ENCODE results near the gene SCAP. TPM values are rescaled to one million over a fixed set of nuclear protein-coding genes. Genes with fewer than 3 reads are reported as not detected.

Gene SCAP
- total RNA-seq, 1 experiment from 2014 or later, result 47.7 TPM

- no peak for DNase-seq (ENCODE audit: low read depth)
- in situ Hi-C loops (cut with HindIII; ENCODE audit: low pct_unique_long_range_greater_than_20kb, low sequenced_read_pairs), result no loop called here
Observed at GRCh38 chr3:47409688-47410416, 65.9 kb downstream of the SCAP start.

- DNase-seq (ENCODE audit: low read depth), result no peak
- in situ Hi-C loops (cut with HindIII; ENCODE audit: low pct_unique_long_range_greater_than_20kb, low sequenced_read_pairs), result no loop called here
Observed at GRCh38 chr3:47409284-47409683, 66.5 kb downstream of the SCAP start.

DNA sequence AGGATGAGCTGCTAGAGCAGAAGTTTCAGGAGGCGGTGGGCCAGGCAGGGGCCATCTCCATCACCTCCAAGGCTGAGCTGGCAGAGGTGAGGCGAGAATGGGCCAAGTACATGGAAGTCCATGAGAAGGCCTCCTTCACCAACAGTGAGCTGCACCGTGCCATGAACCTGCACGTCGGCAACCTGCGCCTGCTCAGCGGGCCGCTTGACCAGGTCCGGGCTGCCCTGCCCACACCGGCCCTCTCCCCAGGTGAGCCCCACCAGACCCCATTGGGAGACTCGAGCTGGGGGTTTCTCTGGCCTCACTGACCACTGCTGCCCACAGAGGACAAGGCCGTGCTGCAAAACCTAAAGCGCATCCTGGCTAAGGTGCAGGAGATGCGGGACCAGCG lies 66.9 kb downstream of the SCAP start:
- in situ Hi-C loops (cut with HindIII; ENCODE audit: low pct_unique_long_range_greater_than_20kb, low sequenced_read_pairs), result no loop called here

GRCh38 chr3:47407896-47408838 lies 67.6 kb downstream of the SCAP start:
- in situ Hi-C loops (cut with HindIII; ENCODE audit: low pct_unique_long_range_greater_than_20kb, low sequenced_read_pairs), result no loop called here
- no peak for DNase-seq (ENCODE audit: low read depth)

More for the DNA sequence above, 66.9 kb downstream of the SCAP start:
- no peak for DNase-seq (ENCODE audit: low read depth)

DNA sequence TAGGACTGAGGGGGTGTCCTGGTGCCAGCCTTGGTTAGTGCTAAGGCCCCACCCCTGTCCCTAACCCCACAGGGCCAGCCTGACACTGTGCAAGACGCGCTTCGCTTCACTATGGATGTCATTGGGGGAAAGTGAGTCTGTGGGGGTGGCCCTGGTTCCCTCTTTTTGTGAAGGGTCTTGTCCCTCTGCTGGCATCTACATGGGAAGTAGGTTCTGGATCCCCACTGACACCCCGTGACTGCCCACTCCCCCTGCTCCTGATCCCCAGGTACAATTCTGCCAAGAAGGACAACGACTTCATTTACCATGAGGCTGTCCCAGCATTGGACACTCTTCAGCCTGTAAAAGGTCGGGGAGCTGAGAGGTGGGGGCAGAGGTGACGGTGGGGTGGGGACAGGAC lies 68.5 kb downstream of the SCAP start:
- in situ Hi-C loops (cut with HindIII; ENCODE audit: low pct_unique_long_range_greater_than_20kb, low sequenced_read_pairs), result no loop called here
- DNase-seq (ENCODE audit: low read depth), result no peak

- in situ Hi-C loops (cut with HindIII; ENCODE audit: low pct_unique_long_range_greater_than_20kb, low sequenced_read_pairs), result no loop called here
- no peak for DNase-seq (ENCODE audit: low read depth)
Observed at GRCh38 chr3:47406762-47407149, 69.0 kb downstream of the SCAP start.

GRCh38 chr3:47405820-47406761 lies 69.7 kb downstream of the SCAP start:
- in situ Hi-C loops (cut with HindIII; ENCODE audit: low pct_unique_long_range_greater_than_20kb, low sequenced_read_pairs), result no loop called here
- no peak for DNase-seq (ENCODE audit: low read depth)

DNA sequence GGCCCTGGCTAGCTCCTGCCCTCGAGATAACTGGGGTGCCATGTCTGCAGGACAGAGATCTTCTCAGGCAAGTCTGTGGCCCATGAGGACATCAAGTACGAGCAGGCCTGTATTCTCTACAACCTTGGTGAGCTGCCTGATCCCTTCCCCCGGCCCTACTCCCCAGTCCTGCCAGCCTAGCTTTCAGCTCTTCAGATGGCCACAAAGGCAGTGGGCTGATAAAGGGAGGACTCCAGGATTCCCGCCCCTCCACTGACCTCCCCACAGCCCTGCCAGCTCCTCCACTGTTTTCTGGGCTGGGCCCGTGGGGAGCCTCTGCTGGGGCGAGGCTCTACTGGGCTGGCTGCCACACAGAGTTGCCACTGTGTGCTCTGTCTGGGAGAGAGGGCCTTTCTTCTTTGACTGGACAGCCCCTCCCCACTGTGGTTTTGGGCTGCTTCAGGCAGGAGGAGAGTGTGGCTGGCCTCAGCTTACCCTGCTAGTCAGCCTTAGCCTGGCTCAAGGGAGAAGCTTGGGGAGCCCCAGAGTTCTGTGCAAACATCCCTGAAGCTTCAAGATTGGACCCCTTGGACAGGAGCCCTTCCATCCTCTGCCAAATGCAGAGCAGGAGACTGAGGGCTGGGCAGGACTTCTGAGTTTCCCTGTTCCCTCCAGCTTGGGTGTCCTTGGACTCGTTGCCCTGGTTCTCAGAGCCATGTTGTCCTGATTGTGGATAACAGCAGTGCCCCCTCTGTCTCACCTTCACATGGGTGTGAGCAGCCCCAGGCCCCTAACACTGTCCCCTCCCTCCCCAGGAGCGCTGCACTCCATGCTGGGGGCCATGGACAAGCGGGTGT lies 70.6 kb downstream of the SCAP start:
- no peak for DNase-seq (ENCODE audit: low read depth)
- in situ Hi-C loops (cut with HindIII; ENCODE audit: low pct_unique_long_range_greater_than_20kb, low sequenced_read_pairs), result no loop called here

GRCh38 chr3:47404431-47404876 lies 71.3 kb downstream of the SCAP start:
- DNase-seq (ENCODE audit: low read depth), result no peak
- in situ Hi-C loops (cut with HindIII; ENCODE audit: low pct_unique_long_range_greater_than_20kb, low sequenced_read_pairs), result no loop called here

DNA sequence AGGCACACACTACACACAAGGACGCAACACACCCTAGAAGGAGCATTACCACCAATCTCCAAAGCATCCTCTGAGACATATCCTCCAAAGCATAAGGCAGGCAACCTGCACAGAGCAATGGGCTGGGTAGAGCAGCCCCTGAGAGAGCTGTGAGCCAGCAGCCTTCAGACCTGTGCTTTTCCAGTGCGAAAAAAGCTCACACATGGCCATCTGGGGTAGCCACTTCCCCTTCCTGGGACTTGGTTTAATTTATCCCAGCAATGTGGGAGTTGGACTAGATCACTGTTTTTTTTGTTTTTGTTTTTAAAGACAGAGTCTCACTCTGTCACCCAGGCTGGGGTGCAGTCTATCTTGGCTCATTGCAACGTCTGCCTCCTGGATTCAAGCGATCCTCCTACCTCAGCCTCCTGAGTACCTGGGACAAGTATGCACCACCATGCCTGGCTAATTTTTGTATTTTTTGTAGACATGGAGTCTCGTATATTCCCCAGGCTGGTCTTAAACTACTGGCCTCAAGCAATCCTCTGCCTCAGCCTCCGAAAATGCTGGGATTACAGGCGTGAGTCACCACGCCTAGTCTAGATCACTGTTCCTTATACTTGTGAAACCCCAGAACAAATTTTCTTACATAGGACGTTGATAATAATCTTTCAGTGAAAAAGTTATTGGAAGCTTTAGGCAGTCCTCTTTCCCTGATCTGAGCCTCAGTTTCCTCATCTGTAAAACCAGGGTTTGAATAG lies 76.0 kb downstream of the SCAP start:
- no peak for DNase-seq (ENCODE audit: low read depth)
- in situ Hi-C loops (cut with HindIII; ENCODE audit: low pct_unique_long_range_greater_than_20kb, low sequenced_read_pairs), result no loop called here

DNA sequence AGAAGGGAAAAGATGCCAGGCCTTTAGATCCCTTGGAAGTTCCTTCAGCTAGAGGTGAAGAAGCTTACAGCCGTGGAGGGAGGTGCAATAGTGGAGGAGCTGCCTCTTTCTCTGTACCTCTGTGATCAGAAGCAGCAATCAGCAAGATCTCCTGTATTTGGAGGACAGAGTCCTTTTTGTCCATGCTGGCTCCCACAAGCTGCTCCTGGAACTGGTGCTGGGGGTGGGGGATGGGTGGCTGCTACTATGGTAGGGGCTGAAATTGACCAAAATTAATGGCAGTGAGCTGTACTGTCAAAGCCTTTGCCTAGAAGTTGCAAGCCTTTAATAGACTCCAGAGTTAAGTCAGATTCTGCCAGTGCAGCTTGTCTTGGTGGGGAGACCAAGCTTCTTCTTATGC lies 76.7 kb downstream of the SCAP start:
- in situ Hi-C loops (cut with HindIII; ENCODE audit: low pct_unique_long_range_greater_than_20kb, low sequenced_read_pairs), result no loop called here
- DNase-seq (ENCODE audit: low read depth), result no peak

GRCh38 chr3:47398228-47398627 lies 77.5 kb downstream of the SCAP start:
- DNase-seq (ENCODE audit: low read depth), result no peak
- in situ Hi-C loops (cut with HindIII; ENCODE audit: low pct_unique_long_range_greater_than_20kb, low sequenced_read_pairs), result no loop called here

- in situ Hi-C loops (cut with HindIII; ENCODE audit: low pct_unique_long_range_greater_than_20kb, low sequenced_read_pairs), result no loop called here
- no peak for DNase-seq (ENCODE audit: low read depth)
Observed at GRCh38 chr3:47394881-47395280, 80.9 kb downstream of the SCAP start.

- no peak for DNase-seq (ENCODE audit: low read depth)
- in situ Hi-C loops (cut with HindIII; ENCODE audit: low pct_unique_long_range_greater_than_20kb, low sequenced_read_pairs), result no loop called here
Observed at GRCh38 chr3:47394140-47394870, 81.4 kb downstream of the SCAP start.

DNA sequence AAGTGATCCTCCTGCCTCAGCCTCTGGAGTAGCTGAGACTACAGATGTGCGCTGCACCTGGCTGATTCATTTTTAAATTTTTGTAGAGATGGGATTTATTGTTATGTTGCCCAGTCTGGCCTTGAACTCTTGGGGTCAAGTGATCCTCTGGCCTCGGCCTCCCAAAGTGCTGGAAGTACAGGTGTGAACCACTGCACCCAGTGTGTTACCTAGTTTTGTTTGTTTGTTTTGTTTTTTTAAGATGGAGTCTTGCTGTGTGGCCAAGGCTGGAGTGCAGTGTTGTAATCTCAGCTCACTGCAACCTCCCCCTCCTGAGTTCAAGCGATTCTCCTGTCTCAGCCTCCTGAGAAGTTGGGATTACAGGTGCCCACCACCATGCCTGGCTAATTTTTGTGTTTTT lies 82.8 kb downstream of the SCAP start:
- in situ Hi-C loops (cut with HindIII; ENCODE audit: low pct_unique_long_range_greater_than_20kb, low sequenced_read_pairs), result no loop called here
- no peak for DNase-seq (ENCODE audit: low read depth)

GRCh38 chr3:47385796-47386195 lies 89.9 kb downstream of the SCAP start:
- DNase-seq (ENCODE audit: low read depth), result no peak
- in situ Hi-C loops (cut with HindIII; ENCODE audit: low pct_unique_long_range_greater_than_20kb, low sequenced_read_pairs), result no loop called here
